CD14-positive monocyte (primary cell): ENCODE measurements around the gene PCDHGA12. TPM values are rescaled to one million over a fixed set of nuclear protein-coding genes. Genes with fewer than 3 reads are reported as not detected.
"Not testable (repeated sequence)": the region's sequence is repeated elsewhere in the genome, so short reads cannot be mapped to it uniquely, and the experiment has no call there.

Experiments used
- DNase-seq, 3 donors: peaks; one replicate each; pipeline ENCODE4 v3.0.0-alpha.2; 2011 to 2022
- H2AFZ ChIP-seq: 2 replicates; pipeline ENCODE4 v1.6.0; 2012; ENCODE audit warnings: mild to moderate bottlenecking, low read depth, low read length, inconsistent platforms; ENCODE audit not compliant: insufficient read depth, poor library complexity, severe bottlenecking
- H3K27ac ChIP-seq, 2 donors: 1 replicate in 1 of 2; 2 replicates in 1 of 2; pipeline ENCODE4 v1.5.1; 2012 to 2013; ENCODE audit warnings: low read length in 2 of 2, control low read depth in 1 of 2, inconsistent platforms in 1 of 2, low read depth in 1 of 2, mild to moderate bottlenecking in 1 of 2
- H3K27me3 ChIP-seq, 2 donors: one replicate each; pipeline versions ENCODE4 v1.6.0 to v1.6.1; 2011 to 2013; ENCODE audit warnings: low read length in 2 of 2; ENCODE audit not compliant: control insufficient read depth in 2 of 2, insufficient read depth in 2 of 2
- H3K36me3 ChIP-seq, 2 donors: replicated peaks in 1 of 2; 1 replicate in 1 of 2; 2 replicates in 1 of 2; pipeline versions ENCODE4 v1.5.1 to v1.6.1; 2012 to 2013; ENCODE audit warnings: low read length in 2 of 2, control low read depth in 1 of 2, inconsistent platforms in 1 of 2, mild to moderate bottlenecking in 1 of 2; ENCODE audit not compliant: insufficient read depth in 2 of 2, control insufficient read depth in 1 of 2
- H3K4me1 ChIP-seq, 2 donors: 1 replicate in 1 of 2; 2 replicates in 1 of 2; pipeline versions ENCODE4 v1.5.1 to v1.6.1; 2012 to 2013; ENCODE audit warnings: low read length in 2 of 2, control low read depth in 1 of 2, inconsistent platforms in 1 of 2, mild to moderate bottlenecking in 1 of 2, moderate library complexity in 1 of 2; ENCODE audit not compliant: insufficient read depth in 2 of 2, control insufficient read depth in 1 of 2
- H3K4me2 ChIP-seq: replicated peaks from 2 replicates; pipeline ENCODE3; 2012; ENCODE audit warnings: low read length, moderate library complexity, mild to moderate bottlenecking; ENCODE audit not compliant: poor library complexity, severe bottlenecking; ENCODE audit errors: extremely low read depth
- H3K4me3 ChIP-seq, 3 experiments: fragments of 200-600 bp in 1 of 3; sonication (generic) in 1 of 3; replicated peaks in 1 of 3; 1 replicate in 2 of 3; 2 replicates in 1 of 3; pipeline ENCODE4 v1.5.1; 2011 to 2013; ENCODE audit warnings: low read length in 3 of 3, mild to moderate bottlenecking in 3 of 3, control low read depth in 2 of 3, low read depth in 2 of 3, inconsistent platforms in 1 of 3, moderate library complexity in 1 of 3
- H3K79me2 ChIP-seq: 2 replicates; pipeline ENCODE4 v1.6.0; 2012; ENCODE audit warnings: mild to moderate bottlenecking, control low read depth, inconsistent platforms, low read length, moderate library complexity; ENCODE audit not compliant: insufficient read depth
- H3K9ac ChIP-seq: 2 replicates; pipeline ENCODE4 v1.6.0; 2017; ENCODE audit warnings: low read length, mild to moderate bottlenecking; ENCODE audit not compliant: insufficient read depth, poor library complexity, severe bottlenecking
- H3K9me3 ChIP-seq, 2 donors: replicated peaks in 1 of 2; 1 replicate in 1 of 2; 2 replicates in 1 of 2; pipeline versions ENCODE4 v1.5.1 to v1.6.1; 2012 to 2013; ENCODE audit warnings: low read length in 2 of 2, control low read depth in 1 of 2; ENCODE audit not compliant: control insufficient read depth in 1 of 2, insufficient read depth in 1 of 2
- H4K20me1 ChIP-seq: 2 replicates; pipeline ENCODE4 v1.6.0; 2012; ENCODE audit warnings: mild to moderate bottlenecking, low read length, control low read depth, moderate library complexity; ENCODE audit not compliant: insufficient read depth
- H3K27ac Mint-ChIP-seq, 7 donors: one replicate each; pipeline ENCODE4 v1.8.0; 2020; ENCODE audit warnings: mild to moderate bottlenecking in 7 of 7, mixed read lengths in 7 of 7, moderate library complexity in 6 of 7, inconsistent platforms in 2 of 7
- H3K27me3 Mint-ChIP-seq, 3 donors: one replicate each; pipeline ENCODE4 v1.8.0; 2021 to 2022; ENCODE audit warnings: low read depth in 3 of 3, mild to moderate bottlenecking in 3 of 3, mixed read lengths in 3 of 3, moderate library complexity in 3 of 3, inconsistent platforms in 1 of 3
- H3K36me3 Mint-ChIP-seq, 2 donors: one replicate each; pipeline ENCODE4 v1.8.0; 2020; ENCODE audit warnings: mixed read lengths in 2 of 2, inconsistent platforms in 1 of 2, mild to moderate bottlenecking in 1 of 2
- H3K4me1 Mint-ChIP-seq: one replicate; pipeline ENCODE4 v1.8.0; 2020; ENCODE audit warnings: mild to moderate bottlenecking, mixed read lengths
- H3K4me3 Mint-ChIP-seq, 2 donors: one replicate each; pipeline ENCODE4 v1.8.0; 2020; ENCODE audit warnings: mild to moderate bottlenecking in 2 of 2, mixed read lengths in 2 of 2, moderate library complexity in 1 of 2
- H3K9me3 Mint-ChIP-seq, 7 donors: one replicate each; pipeline ENCODE4 v1.8.0; 2020 to 2022; ENCODE audit warnings: mixed read lengths in 7 of 7, mild to moderate bottlenecking in 6 of 7, moderate library complexity in 6 of 7, inconsistent platforms in 2 of 7
- WGBS: methylation state at CpG from one replicate; pipeline ENCODE4 v1.1.5; 2013; ENCODE audit warnings: missing lambda C conversion rate; ENCODE audit not compliant: insufficient coverage; 5-methylcytosine and 5-hydroxymethylcytosine counted together
- intact Hi-C, 2 donors: fragments of 100-400 bp; cut with micrococcal nuclease; formaldehyde crosslinking; loops; one replicate each; pipeline versions ENCODE4 v1.15.0 to v1.15.1; 2023
- polyA plus RNA-seq, 3 donors: library from polyadenylated mRNA; depleted of rRNA in 1 of 3; unstranded in 2 of 3; stranded (reverse) in 1 of 3; fragments of 300-500 nt in 2 of 3; fragments of >200 nt in 1 of 3; fragmentation: Illumina TruSeq in 2 of 3; gene quantifications; 1 replicate in 2 of 3; 2 replicates in 1 of 3; pipeline ENCODE4 v1.2.3, GENCODE V29; 2012 to 2021
- TF ChIP-seq, protein P1 (sequence below): fragments of 200-600 bp; IDR thresholded peaks from one replicate; pipeline ENCODE4 v1.8.0; 2022; ENCODE audit warnings: antibody characterized with exemption, mild to moderate bottlenecking

Gene PCDHGA12
- polyA plus RNA-seq, 3 donors, result 0.01 TPM; not detected in 2

DNA sequence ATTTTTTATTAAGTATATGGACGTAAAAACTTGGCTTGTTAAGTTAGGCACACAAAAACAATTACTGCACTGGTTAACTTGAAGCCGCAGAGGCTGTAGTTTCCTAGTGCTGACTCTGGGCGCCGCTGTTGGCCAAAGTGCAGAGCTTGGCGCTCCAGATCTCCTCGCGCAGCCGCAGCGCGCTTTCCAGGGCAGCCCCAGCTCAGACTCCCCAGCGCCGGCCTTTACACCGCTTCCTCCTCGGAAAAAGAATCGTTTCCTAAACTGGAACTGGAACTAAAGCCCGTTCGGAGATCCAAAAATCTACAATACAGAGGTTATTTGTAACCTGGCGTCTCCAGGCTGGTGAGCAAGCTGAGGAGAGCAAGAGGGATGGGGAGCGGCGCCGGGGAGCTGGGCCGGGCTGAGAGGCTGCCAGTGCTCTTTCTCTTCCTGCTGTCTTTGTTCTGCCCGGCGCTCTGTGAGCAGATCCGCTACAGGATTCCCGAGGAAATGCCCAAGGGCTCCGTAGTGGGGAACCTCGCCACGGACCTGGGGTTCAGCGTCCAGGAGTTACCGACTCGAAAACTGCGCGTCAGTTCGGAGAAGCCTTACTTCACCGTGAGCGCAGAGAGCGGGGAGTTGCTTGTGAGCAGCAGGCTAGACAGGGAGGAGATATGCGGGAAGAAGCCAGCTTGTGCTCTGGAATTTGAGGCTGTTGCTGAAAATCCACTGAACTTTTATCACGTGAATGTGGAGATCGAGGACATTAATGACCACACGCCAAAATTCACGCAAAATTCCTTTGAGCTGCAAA is 32.4 kb upstream of the PCDHGA12 start, which contains the start of gene PCDHGB5:
PCDHGB5 (plus strand) TSS at position 192 of the 796 bp plus-strand sequence; CDS start at position 373, 181 bp downstream.
- 1% methylated on average over 13 of the region's 43 CpGs for WGBS
- H3K79me2 ChIP-seq, H3K4me1 ChIP-seq, H3K27ac Mint-ChIP-seq, H3K4me2 ChIP-seq, H3K4me3 ChIP-seq, H4K20me1 ChIP-seq, H3K27ac ChIP-seq, H3K36me3 ChIP-seq, H3K9ac ChIP-seq, intact Hi-C loops, DNase-seq, H3K4me1 Mint-ChIP-seq: not testable (repeated sequence)
- Histone ChIP-seq H3K9me3 (peaks cover 50 to 83% of the 10 kb centered on the region in 2 donors), H3K27me3 (peaks cover 56 to 97% of the 10 kb centered on the region in 2 donors), H2AFZ (peak within 1 kb of the TSS; percentile 29)
- H3K4me3 Mint-ChIP-seq, result peak within 1 kb of the TSS; percentile 37 to 73
- peaks cover 7 to 13% of the 10 kb centered on the region in 2 donors for H3K36me3 Mint-ChIP-seq
- TF ChIP-seq, protein P1, sequence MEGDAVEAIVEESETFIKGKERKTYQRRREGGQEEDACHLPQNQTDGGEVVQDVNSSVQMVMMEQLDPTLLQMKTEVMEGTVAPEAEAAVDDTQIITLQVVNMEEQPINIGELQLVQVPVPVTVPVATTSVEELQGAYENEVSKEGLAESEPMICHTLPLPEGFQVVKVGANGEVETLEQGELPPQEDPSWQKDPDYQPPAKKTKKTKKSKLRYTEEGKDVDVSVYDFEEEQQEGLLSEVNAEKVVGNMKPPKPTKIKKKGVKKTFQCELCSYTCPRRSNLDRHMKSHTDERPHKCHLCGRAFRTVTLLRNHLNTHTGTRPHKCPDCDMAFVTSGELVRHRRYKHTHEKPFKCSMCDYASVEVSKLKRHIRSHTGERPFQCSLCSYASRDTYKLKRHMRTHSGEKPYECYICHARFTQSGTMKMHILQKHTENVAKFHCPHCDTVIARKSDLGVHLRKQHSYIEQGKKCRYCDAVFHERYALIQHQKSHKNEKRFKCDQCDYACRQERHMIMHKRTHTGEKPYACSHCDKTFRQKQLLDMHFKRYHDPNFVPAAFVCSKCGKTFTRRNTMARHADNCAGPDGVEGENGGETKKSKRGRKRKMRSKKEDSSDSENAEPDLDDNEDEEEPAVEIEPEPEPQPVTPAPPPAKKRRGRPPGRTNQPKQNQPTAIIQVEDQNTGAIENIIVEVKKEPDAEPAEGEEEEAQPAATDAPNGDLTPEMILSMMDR, result peak; percentile 49
- peaks cover 37 to 76% (median 64%) of the 10 kb centered on the region in 7 donors for H3K9me3 Mint-ChIP-seq
- peaks cover 69 to 85% (median 83%) of the 10 kb centered on the region in 3 donors for H3K27me3 Mint-ChIP-seq

DNA sequence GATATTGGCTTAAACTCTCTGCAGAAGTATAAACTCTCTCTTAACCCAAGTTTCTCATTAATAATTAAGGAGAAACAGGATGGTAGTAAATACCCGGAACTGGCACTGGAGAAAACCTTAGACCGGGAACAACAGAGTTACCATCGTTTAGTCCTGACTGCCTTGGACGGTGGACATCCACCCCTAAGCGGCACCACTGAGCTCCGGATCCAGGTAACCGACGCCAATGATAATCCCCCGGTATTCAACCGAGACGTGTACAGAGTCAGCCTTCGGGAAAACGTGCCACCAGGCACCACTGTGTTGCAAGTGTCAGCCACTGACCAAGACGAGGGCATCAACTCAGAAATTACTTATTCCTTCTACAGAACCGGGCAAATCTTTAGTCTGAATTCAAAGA is 31.7 kb upstream of the PCDHGA12 start:
- Histone ChIP-seq H3K4me2 (no peak overlapping the region), H3K79me2 (no peaks in the 10 kb centered on the region), H3K36me3 (no peaks in the 10 kb centered on the region), H4K20me1 (no peaks in the 10 kb centered on the region), H3K27ac (no peak overlapping the region), H3K4me3 (no peak overlapping the region), H3K9me3 (peaks cover 50 to 83% of the 10 kb centered on the region in 2 donors), H3K9ac (no peak overlapping the region), H3K27me3 (peaks cover 59 to 97% of the 10 kb centered on the region in 2 donors), H2AFZ (no peak overlapping the region), H3K4me1 (peaks cover 0 to 3% of the 10 kb centered on the region in 2 donors)
- Mint-ChIP-seq H3K4me3 (peak overlapping the region in 1 of 2 donors; percentile 73), H3K9me3 (peaks cover 37 to 76% (median 64%) of the 10 kb centered on the region in 7 donors), H3K27me3 (peaks cover 69 to 85% (median 83%) of the 10 kb centered on the region in 3 donors), H3K27ac (no peak overlapping the region), H3K36me3 (peaks cover 9 to 10% of the 10 kb centered on the region in 2 donors), H3K4me1 (peaks cover 9% of the 10 kb centered on the region)
- 30% methylated on average over 14 of the region's 15 CpGs for WGBS
- no peak for DNase-seq
- intact Hi-C loops, result no loop called here
- TF ChIP-seq, protein P1, result no peak
